M059J (cell line): Measurements from ENCODE around the gene RGS1. TPM values are rescaled to one million over a fixed set of nuclear protein-coding genes. Genes with fewer than 3 reads are reported as not detected.

Experiments used
- DNase-seq: peaks from one replicate; pipeline ENCODE4 v3.0.0-alpha.2; 2012; ENCODE audit warnings: low read depth
- total RNA-seq: library from RNA; depleted of rRNA; stranded (reverse); fragments of >200 nt; shearing (Covaris generic); gene quantifications from 2 replicates; pipeline ENCODE4 v1.2.3, GENCODE V29; 2014

The RGS1 gene
- total RNA-seq, 1 experiment from 2014 or later: not detected

- DNase-seq: no peak
Observed at GRCh38 chr1:192553741-192554140, 21.8 kb upstream of the RGS1 start.

DNA sequence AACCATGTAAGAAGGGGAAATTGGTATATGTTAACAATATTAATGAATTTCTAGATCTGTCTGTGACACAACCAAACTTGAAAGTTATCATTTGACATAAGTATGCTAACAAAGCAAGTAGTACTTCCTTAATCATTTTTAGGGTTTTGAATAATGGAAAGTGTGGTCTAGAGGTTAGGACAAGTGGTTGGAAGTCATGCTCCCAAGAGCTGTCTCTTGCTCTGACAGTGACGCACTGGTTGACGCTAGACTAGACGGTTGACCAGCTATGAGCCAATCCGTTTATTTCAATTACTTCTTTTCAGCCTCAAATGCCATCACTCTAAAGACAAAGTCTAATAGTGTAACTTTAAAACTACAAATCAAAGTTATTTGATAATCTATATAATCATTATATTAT is 20.7 kb upstream of the RGS1 start:
- no peak for DNase-seq

DNA sequence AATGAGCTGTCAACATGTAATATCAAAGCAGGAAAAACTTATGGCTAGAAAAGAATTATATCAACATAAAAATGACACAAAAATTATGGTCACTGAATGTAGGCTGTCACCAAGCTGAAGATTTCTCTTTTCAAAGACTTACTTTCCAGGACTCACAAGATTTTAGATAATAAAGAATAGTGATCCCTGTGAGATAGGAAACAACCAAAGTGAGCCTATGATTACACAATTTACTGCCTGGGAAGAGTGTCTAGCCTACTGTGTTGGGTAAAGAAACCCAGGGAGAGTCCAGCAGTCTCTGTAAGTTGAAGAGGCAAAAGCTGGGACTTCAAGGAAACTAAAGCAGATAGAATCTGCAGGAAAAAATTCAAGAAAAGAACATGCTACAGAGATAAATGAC is 20.2 kb upstream of the RGS1 start:
- no peak for DNase-seq

- no peak for DNase-seq
Observed at GRCh38 chr1:192557841-192558595, 17.6 kb upstream of the RGS1 start.

DNA sequence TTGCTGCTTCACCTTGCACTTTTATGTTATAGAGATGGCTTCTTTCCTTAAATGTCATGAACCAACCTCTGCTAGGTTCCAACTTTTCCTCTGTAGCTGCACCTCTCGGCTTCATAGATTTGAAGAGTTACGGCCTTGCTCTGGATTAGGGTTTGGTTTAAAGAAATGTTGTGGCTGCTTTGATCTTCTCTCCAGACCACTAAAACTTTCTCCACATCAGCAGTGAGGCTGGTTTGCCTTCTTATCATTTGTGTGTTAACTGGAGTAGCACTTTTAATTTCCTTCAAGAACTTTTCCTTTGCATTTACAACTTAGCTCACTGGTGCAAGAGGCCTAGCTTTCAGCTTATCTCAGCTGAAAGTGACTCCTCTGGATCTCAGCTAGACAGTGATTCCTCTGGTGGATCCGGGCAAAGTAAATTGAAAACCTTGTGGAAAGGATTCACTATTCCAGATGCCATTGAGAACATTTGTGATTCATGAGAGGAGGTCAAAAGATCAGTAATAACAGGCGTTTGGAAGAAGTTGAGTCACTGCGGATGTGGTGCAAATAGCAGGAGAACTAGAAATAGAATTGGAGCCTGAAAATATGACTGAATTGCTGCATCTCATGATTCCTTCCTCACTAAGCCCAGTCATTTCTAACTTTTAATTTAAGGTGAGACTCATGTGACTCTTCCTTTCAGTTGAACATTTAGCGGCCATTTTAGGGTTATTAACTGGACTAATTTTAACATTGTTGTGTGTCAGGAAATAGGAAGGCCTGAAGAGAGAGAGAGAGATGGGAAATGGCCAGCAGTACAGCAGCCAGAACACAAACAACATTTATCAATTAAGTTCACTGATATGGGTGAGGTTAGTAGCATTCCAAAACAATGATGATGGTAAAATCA is 16.2 kb upstream of the RGS1 start:
- DNase-seq: peak; percentile 99

DNA sequence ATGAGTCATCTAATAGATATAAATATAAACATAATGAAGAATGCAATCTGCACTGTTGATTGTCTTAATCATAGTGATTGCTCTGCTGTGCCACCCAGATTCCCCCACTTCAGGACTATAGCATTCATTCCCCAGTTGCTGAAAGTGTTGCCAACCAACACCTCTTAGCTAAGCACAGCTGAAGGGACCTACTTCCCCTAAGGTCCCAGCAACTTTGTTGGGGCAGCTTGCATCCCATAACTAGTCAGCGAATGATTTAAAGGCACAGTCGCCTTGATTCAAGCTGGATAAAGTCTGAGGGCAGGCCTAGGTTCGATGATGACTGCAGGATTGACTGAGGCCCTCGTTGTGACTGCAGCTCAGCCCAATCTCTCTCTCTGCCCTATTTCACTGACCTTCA is 14.3 kb upstream of the RGS1 start:
- no peak for DNase-seq

DNA sequence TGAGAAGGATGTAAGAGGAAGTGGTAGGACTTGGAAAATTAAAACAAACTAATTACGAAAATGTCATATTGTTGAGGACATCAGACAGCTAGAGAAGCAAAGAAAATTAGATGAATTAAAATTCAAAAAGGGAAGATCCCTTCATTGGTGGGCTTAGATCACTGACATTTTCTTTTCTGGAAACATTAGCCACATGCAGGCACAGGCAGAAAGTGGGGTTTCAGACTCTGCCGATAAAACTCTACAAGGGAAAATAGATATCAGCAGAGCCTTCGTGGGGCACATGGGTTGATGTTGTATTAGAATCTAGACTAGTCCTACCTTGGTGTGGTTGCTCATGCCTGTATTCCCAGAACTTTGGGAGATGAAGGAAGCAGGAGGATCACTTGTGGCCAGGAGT is 12.4 kb upstream of the RGS1 start:
- no peak for DNase-seq

DNA sequence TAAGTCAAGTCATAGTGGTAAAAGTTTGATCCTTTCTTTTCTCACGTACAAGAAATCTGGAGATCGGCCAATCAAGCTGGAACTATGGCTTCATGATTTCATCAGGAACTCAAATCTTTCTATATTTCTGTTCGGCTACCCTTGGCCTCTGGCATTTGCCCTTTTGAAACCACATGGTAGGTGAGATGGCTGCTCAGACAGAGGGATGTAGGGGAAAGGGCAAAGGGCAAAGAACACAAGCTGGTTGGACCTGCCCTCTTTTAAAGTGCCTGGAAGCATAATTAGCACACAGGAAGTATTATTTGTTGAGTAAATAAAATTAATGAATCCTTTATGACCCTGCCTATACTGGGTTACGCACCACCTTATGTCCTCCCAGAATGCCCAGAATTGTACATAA is 11.5 kb upstream of the RGS1 start:
- no peak for DNase-seq

- DNase-seq: no peak
Observed at GRCh38 chr1:192565946-192566345, 9.6 kb upstream of the RGS1 start.

GRCh38 chr1:192566657-192567056 is 8.9 kb upstream of the RGS1 start:
- DNase-seq: no peak

- DNase-seq: no peak
Observed at GRCh38 chr1:192568063-192568462, 7.5 kb upstream of the RGS1 start.

DNA sequence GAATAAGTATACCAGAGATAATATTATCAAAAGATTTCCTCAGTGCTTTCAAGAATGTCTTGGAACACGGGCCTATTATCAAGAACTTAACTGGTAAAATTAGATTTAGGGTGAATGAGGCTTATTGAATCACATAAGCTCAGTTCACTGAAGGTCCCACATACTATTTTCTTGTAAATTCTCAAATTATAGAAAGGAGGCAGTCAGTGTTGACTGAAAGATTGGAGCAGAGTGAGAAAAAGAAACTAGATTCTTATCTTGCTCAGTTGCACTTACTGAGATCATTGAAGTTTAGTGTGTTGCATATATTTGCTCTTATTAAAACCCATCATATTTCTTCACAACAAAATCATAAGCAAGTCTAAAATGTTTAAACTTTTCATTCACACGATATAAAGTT is 3.9 kb upstream of the RGS1 start:
- DNase-seq: no peak

- DNase-seq: peak; percentile 57
Observed at GRCh38 chr1:192573499-192573898, 2.1 kb upstream of the RGS1 start.

- DNase-seq: no peak
Observed at GRCh38 chr1:192574073-192574472, 1.5 kb upstream of the RGS1 start.

- no peak for DNase-seq
Observed at GRCh38 chr1:192576190-192577144, 894 bp downstream of the RGS1 start.

DNA sequence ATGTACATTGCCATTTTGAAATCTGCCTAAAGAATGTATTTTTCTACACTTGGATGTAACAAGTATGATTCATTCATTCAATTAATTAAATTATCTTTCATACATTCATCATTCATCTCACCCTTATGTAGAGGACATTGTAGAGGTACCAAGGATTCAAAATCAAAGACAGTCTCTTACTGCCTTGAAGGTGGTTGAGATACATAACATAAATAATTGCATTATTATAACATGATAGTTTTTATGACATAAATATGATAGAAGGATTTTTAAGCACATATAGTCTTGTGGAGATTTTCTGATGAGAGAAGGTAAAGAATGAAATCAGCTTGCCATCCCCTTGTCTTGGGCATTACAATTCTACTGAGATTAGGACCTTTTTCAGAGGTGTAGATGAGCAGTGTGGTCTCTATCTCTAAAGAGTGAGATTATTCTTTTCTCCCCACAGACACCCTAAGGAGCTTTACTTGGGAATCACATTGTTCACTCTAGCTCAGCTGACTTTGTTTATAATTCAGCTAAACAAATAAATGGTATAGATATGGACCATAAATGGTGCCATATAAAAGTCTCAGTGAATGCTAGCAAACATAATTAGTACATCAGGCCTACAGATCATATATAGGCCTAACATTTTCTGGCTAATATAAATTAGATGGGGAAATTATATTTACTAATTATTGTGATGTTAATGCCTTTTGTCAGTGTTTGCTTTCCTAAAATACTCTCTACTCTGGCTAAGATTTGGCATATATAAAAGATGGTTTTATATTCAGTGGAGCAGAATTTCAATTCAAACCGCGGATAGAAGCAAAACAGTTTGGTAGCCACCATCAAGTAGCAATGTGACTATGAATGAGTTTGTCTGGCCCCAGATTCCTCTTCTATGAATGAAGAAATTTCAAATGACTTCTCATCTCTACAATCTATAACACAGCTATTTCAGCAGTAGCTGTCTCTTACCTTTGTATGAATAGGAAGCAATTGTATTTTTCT is 1.9 kb downstream of the RGS1 start:
- DNase-seq: no peak

DNA sequence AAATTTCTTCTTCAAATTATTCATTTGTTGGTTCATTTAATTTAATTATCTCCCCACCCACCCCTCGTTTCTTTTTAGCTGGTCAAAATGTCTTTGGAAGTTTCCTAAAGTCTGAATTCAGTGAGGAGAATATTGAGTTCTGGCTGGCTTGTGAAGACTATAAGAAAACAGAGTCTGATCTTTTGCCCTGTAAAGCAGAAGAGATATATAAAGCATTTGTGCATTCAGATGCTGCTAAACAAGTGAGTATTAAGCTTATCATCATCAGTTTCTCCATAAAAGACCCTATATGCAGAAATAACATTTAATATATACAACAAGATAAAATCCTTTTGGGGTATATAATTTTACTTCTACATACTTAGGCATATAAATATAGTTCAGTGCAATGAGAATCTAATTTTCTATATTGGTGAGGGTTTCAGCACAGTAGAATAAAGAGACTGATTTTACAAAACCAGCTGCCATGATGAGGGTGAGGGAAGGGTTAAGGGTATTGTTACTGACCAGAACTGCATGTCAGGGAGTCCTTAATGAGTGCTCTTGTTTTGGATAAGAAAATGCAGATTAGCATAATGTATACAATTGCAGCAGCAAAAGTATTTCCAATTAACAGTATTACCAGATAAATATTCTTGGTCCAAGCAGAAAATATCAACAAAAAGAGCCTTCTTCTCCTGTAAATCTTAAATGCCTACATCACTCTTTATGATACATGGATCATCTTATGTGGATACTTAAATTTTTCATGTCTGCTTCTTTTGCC is 2.8 kb downstream of the RGS1 start:
- DNase-seq: no peak

GRCh38 chr1:192579010-192579738 is 3.6 kb downstream of the RGS1 start:
- DNase-seq: peak; percentile 49

- peak; percentile 80 for DNase-seq
Observed at GRCh38 chr1:192580351-192580962, 4.9 kb downstream of the RGS1 start.
